ENCODE data around the gene HCAR1. TPM values are rescaled to one million over a fixed set of nuclear protein-coding genes. Genes with fewer than 3 reads are reported as not detected.

Gene HCAR1
- polyA plus RNA-seq, 1 of the 3 experiments (the other 2 are of a cell fraction) = not detected

DNA sequence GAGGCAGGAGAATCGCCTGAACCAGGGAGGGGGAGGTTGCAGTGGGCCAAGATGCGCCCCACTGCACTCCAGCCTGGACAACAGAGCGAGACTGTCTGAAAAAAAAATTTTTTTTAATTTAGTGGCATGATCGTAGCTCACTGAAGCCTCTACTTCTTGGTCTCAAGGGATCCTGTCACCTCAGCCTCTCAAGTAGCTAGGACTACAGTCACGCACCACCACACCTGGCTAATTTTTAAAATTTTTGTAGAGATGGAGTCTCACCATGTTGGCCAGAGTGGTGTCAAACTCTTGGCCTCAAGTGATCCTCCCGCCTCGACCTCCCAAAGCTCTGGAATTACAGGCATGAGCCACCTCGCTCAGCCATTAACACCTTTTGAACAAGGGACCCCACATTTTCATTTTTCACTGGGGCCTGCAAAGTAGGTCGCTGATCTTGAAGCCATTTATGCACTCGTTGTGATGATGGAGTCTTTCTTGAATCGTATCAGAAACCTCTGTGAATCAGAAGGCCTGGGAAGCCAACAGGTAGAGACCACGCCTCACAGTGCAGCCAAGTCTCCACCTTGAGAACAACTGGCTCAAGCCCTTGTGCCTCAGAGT is 5.9 kb downstream of the HCAR1 start:
- WGBS (ENCODE audit: low lambda C conversion rate) = 88% methylated on average over 12 of the region's 12 CpGs
- H3K9me2 ChIP-seq = no peaks in the 10 kb centered on the region

GRCh38 chr12:122722387-122722786 is 8.3 kb downstream of the HCAR1 start:
- Histone ChIP-seq H3K9me2 (no peaks in the 10 kb centered on the region), H4K20me1 (ENCODE audit: insufficient read depth) (no peaks in the 10 kb centered on the region), H3K27ac (ENCODE audit: low read depth in 2 of 2, low read length in 1 of 2) (no peak overlapping the region), H3K9ac (no peak overlapping the region), H3K4me2 (no peak overlapping the region), H3F3A (replicated peaks; ENCODE audit: insufficient read depth) (no peaks in the 10 kb centered on the region), H3K36me3 (replicated peaks in 1 of 2; ENCODE audit: control insufficient read depth in 1 of 2, insufficient read depth in 2 of 2, low read length in 1 of 2) (no peaks in the 10 kb centered on the region), H3K79me2 (ENCODE audit: insufficient read depth) (no peaks in the 10 kb centered on the region), H3K4me3 (ENCODE audit: low read depth in 2 of 2, low read length in 1 of 2) (no peak overlapping the region), H3K9me3 (no peaks in the 10 kb centered on the region), H3K4me1 (ENCODE audit: control insufficient read depth in 1 of 2, insufficient read depth in 2 of 2, low read depth in 1 of 2, low read length in 1 of 2) (no peaks in the 10 kb centered on the region), H2AFZ (ENCODE audit: low read depth) (no peak overlapping the region), H3K27me3 (ENCODE audit: insufficient read depth) (no peaks in the 10 kb centered on the region)
- WGBS (ENCODE audit: low lambda C conversion rate) = 16% methylated on average over 1 of the region's 1 CpG
- DNase-seq = no peak
- ChIA-PET CTCF (interaction anchor here (0.5 kb wide), 1 partner anchor 31 kb away, joined by 3 read pairs; no protein-coding TSS in a partner anchor), POLR2A (interaction anchor here (0.6 kb wide), 1 partner anchor 35 kb away, joined by 3 read pairs; no protein-coding TSS in a partner anchor)
- TF ChIP-seq EP300 (IDR thresholded peaks at IDR 0.05; ENCODE audit: borderline replicate concordance in 1 of 2, low read depth in 1 of 2, low read length in 1 of 2) = no peak
- TF ChIP-seq YY1 (IDR thresholded peaks at IDR 0.05; ENCODE audit: low read depth) = no peak
- no peak for TF ChIP-seq POLR2AphosphoS5 (IDR thresholded peaks at IDR 0.05; ENCODE audit: low read depth, low read length)
- no peak for TF ChIP-seq RFX5 (IDR thresholded peaks at IDR 0.05; ENCODE audit: low read length)
- no peak for TF ChIP-seq TEAD4 (IDR thresholded peaks at IDR 0.05; ENCODE audit: borderline replicate concordance, insufficient read depth)
- TF ChIP-seq TAF1 (IDR thresholded peaks at IDR 0.05; ENCODE audit: borderline replicate concordance, low read depth, low read length) = no peak
- TF ChIP-seq RCOR1 (IDR thresholded peaks at IDR 0.05; ENCODE audit: low read length) = no peak
- no peak for TF ChIP-seq RAD21 (IDR thresholded peaks at IDR 0.05; ENCODE audit: low read length)
- TF ChIP-seq REST (IDR thresholded peaks at IDR 0.05; ENCODE audit: low read depth, low read length) = no peak

More for the DNA sequence above, 5.9 kb downstream of the HCAR1 start:
- H3K9me3 ChIP-seq = no peaks in the 10 kb centered on the region
- TF ChIP-seq RAD21 (IDR thresholded peaks at IDR 0.05; ENCODE audit: low read length) (no peak), SIN3A (IDR thresholded peaks at IDR 0.05; ENCODE audit: borderline replicate concordance, low read depth, low read length) (no peak), SMC3 (IDR thresholded peaks at IDR 0.05; ENCODE audit: low read depth, low read length) (no peak), MEF2A (IDR thresholded peaks at IDR 0.05; ENCODE audit: borderline replicate concordance, low read depth) (no peak), USF2 (IDR thresholded peaks at IDR 0.05; ENCODE audit: borderline replicate concordance, low read depth, low read length) (no peak), RFX5 (IDR thresholded peaks at IDR 0.05; ENCODE audit: low read length) (no peak), MXI1 (IDR thresholded peaks at IDR 0.05; ENCODE audit: low read depth, low read length) (no peak), JUND (IDR thresholded peaks at IDR 0.05) (no peak), TAF1 (IDR thresholded peaks at IDR 0.05; ENCODE audit: borderline replicate concordance, low read depth, low read length) (no peak), MAX (IDR thresholded peaks at IDR 0.05; ENCODE audit: low read depth) (no peak), POLR2AphosphoS5 (IDR thresholded peaks at IDR 0.05; ENCODE audit: low read depth, low read length) (no peak), FOXM1 (IDR thresholded peaks at IDR 0.05; ENCODE audit: low read depth) (no peak), ZBTB33 (IDR thresholded peaks at IDR 0.05; ENCODE audit: borderline replicate concordance, low read depth) (no peak), RCOR1 (IDR thresholded peaks at IDR 0.05; ENCODE audit: low read length) (no peak)
- no peak overlapping the region for H3K4me2 ChIP-seq
- no peaks in the 10 kb centered on the region for H3F3A ChIP-seq (replicated peaks; ENCODE audit: insufficient read depth)
- no peaks in the 10 kb centered on the region for H4K20me1 ChIP-seq (ENCODE audit: insufficient read depth)
- POLR2A ChIA-PET = no interaction called here
- H3K4me1 ChIP-seq (ENCODE audit: control insufficient read depth in 1 of 2, insufficient read depth in 2 of 2, low read depth in 1 of 2, low read length in 1 of 2) = no peaks in the 10 kb centered on the region
- H3K4me3 ChIP-seq (ENCODE audit: low read depth in 2 of 2, low read length in 1 of 2) = no peak overlapping the region
- no peak overlapping the region for H3K9ac ChIP-seq
- no peaks in the 10 kb centered on the region for H3K36me3 ChIP-seq (replicated peaks in 1 of 2; ENCODE audit: control insufficient read depth in 1 of 2, insufficient read depth in 2 of 2, low read length in 1 of 2)
- H2AFZ ChIP-seq (ENCODE audit: low read depth) = peak overlapping the region; percentile 64; the same call in 1 of the 2 replicates
- DNase-seq = no peak
- H3K27ac ChIP-seq (ENCODE audit: low read depth in 2 of 2, low read length in 1 of 2) = no peak overlapping the region
- H3K79me2 ChIP-seq (ENCODE audit: insufficient read depth) = no peaks in the 10 kb centered on the region
- no peaks in the 10 kb centered on the region for H3K27me3 ChIP-seq (ENCODE audit: insufficient read depth)
- CTCF ChIA-PET = interaction anchor here (0.9 kb wide), 1 partner anchor 84 kb away, joined by 3 read pairs; no protein-coding TSS in a partner anchor
